DND-41 (cell line): Measurements from ENCODE around the gene DNASE1L2.

Experiments used
- CTCF ChIP-seq: IDR thresholded peaks from 2 replicates; pipeline ENCODE4 v1.5.1; 2012; ENCODE audit warnings: borderline replicate concordance, low read length, moderate library complexity, mild to moderate bottlenecking; ENCODE audit not compliant: poor library complexity, severe bottlenecking; ENCODE audit errors: extremely low read depth
- EZH2 ChIP-seq: IDR thresholded peaks from 3 replicates; pipeline ENCODE4 v1.6.1; 2012; ENCODE audit warnings: borderline replicate concordance, low read depth, mild to moderate bottlenecking, moderate library complexity, low read length, inconsistent platforms; ENCODE audit not compliant: severe bottlenecking

GRCh38 chr16:2213817-2214718, 22.2 kb upstream of the DNASE1L2 start:
- no peak for TF ChIP-seq CTCF
- TF ChIP-seq EZH2 = no peak
